Measurements from ENCODE around the gene MBNL1.

- TF ChIP-seq CTCF (IDR thresholded peaks at IDR 0.05): no peak
- no peak for TF ChIP-seq POLR2A (IDR thresholded peaks at IDR 0.05)
Measured at GRCh38 chr3:152350139-152350538, 81.4 kb downstream of the MBNL1 start.
